B cell (primary cell): ENCODE measurements around the gene SALL4. TPM values are rescaled to one million over a fixed set of nuclear protein-coding genes. Genes with fewer than 3 reads are reported as not detected.

Experiments
- ATAC-seq: fragments of 200-7000 bp; cut with Tn5 transposase; one replicate; pipeline ENCODE4 v1.10.0; 2021; ENCODE audit warnings: low read depth, mild to moderate bottlenecking, moderate number of reproducible peaks, moderate library complexity
- CTCF ChIA-PET: fragments of 350-600 bp; sonication (Branson Sonifier 250); formaldehyde crosslinking; loops from one replicate; lab custom pipeline; 2021; ENCODE audit warnings: antibody characterized with exemption, inconsistent platforms; lab: Charles Lee
- POLR2A ChIA-PET: fragments of 350-600 bp; sonication (Branson Sonifier 250); formaldehyde crosslinking; loops from one replicate; lab custom pipeline; 2021; ENCODE audit warnings: antibody characterized with exemption; lab: Charles Lee
- DNase-seq: peaks from one replicate; pipeline ENCODE4 v3.0.0; 2013
- H2AFZ ChIP-seq: 2 replicates; pipeline ENCODE4 v1.6.1; 2012; ENCODE audit warnings: mild to moderate bottlenecking, low read depth, low read length; ENCODE audit not compliant: insufficient read depth, poor library complexity, severe bottlenecking
- H3K27ac ChIP-seq, 2 donors: 1 replicate in 1 of 2; 2 replicates in 1 of 2; pipeline ENCODE4 v1.5.1; 2012 to 2013; ENCODE audit warnings: low read length in 2 of 2, mild to moderate bottlenecking in 2 of 2, moderate library complexity in 1 of 2
- H3K27me3 ChIP-seq, 4 experiments: fragments of 200-600 bp in 1 of 4; sonication (generic) in 1 of 4; replicated peaks in 1 of 4; 1 replicate in 2 of 4; 2 replicates in 2 of 4; pipeline versions ENCODE4 v1.6.1 to v1.7.0; 2013 to 2016; ENCODE audit warnings: low read length in 3 of 4, mild to moderate bottlenecking in 2 of 4, mixed read lengths in 1 of 4, moderate library complexity in 1 of 4; ENCODE audit not compliant: insufficient read depth in 4 of 4, control insufficient read depth in 3 of 4; ENCODE audit errors: control extremely low read depth in 1 of 4
- H3K36me3 ChIP-seq, 2 experiments: replicated peaks in 1 of 2; 1 replicate in 1 of 2; 2 replicates in 1 of 2; pipeline versions ENCODE4 v1.6.1 to v1.7.1; 2013; ENCODE audit warnings: low read length in 1 of 2; ENCODE audit not compliant: insufficient read depth in 2 of 2, control insufficient read depth in 1 of 2; ENCODE audit errors: control extremely low read depth in 1 of 2, extremely low read depth in 1 of 2
- H3K4me1 ChIP-seq, 2 donors: fragments of 200-600 bp in 1 of 2; sonication (generic) in 1 of 2; 1 replicate in 1 of 2; 2 replicates in 1 of 2; pipeline versions ENCODE4 v1.5.1 to v1.6.1; 2013 to 2017; ENCODE audit warnings: low read length in 2 of 2; ENCODE audit not compliant: control insufficient read depth in 2 of 2, insufficient read depth in 2 of 2
- H3K4me2 ChIP-seq: replicated peaks from 2 replicates; pipeline ENCODE3; 2012; ENCODE audit warnings: mild to moderate bottlenecking, low read depth, low read length; ENCODE audit not compliant: poor library complexity, severe bottlenecking
- H3K4me3 ChIP-seq, 5 experiments: fragments of 200-600 bp in 1 of 5; sonication (generic) in 1 of 5; 1 replicate in 3 of 5; 2 replicates in 2 of 5; pipeline versions ENCODE4 v1.5.1 to v1.7.0; 2011 to 2016; ENCODE audit warnings: low read length in 4 of 5, mild to moderate bottlenecking in 4 of 5, low read depth in 2 of 5, control low read depth in 1 of 5, moderate library complexity in 1 of 5; ENCODE audit not compliant: insufficient read depth in 1 of 5; ENCODE audit errors: control extremely low read depth in 1 of 5, extremely low read depth in 1 of 5
- H3K79me2 ChIP-seq: fragments of 200-600 bp; sonication (generic); one replicate; pipeline ENCODE4 v1.6.0; 2016; ENCODE audit warnings: low read length; ENCODE audit not compliant: control insufficient read depth, insufficient read depth
- H3K9ac ChIP-seq: fragments of 200-600 bp; sonication (generic); 2 replicates; pipeline ENCODE4 v1.6.1; 2017; ENCODE audit warnings: mild to moderate bottlenecking, low read length, moderate library complexity
- H3K9me3 ChIP-seq, 3 donors: one replicate each; pipeline versions ENCODE4 v1.6.1 to v1.7.1; 2013; ENCODE audit warnings: low read length in 2 of 3; ENCODE audit not compliant: control insufficient read depth in 2 of 3, insufficient read depth in 1 of 3; ENCODE audit errors: control extremely low read depth in 1 of 3
- H4K20me1 ChIP-seq: 2 replicates; pipeline ENCODE4 v1.6.0; 2012; ENCODE audit warnings: mild to moderate bottlenecking, low read length; ENCODE audit not compliant: insufficient read depth, control insufficient read depth, poor library complexity, severe bottlenecking
- H3K27ac Mint-ChIP-seq: one replicate; pipeline ENCODE4 v1.8.0; 2021; ENCODE audit warnings: mixed read lengths
- H3K27me3 Mint-ChIP-seq: one replicate; pipeline ENCODE4 v1.8.0; 2021; ENCODE audit warnings: mixed read lengths
- H3K4me1 Mint-ChIP-seq: one replicate; pipeline ENCODE4 v1.8.0; 2021; ENCODE audit warnings: mixed read lengths
- H3K4me3 Mint-ChIP-seq: one replicate; pipeline ENCODE4 v1.8.0; 2021; ENCODE audit warnings: mixed read lengths
- H3K9me3 Mint-ChIP-seq: one replicate; pipeline ENCODE4 v1.8.0; 2022; ENCODE audit warnings: mixed read lengths; ENCODE audit not compliant: insufficient read depth
- EZH2 ChIP-seq: IDR thresholded peaks from 2 replicates; pipeline ENCODE4 v1.6.1; 2012; ENCODE audit warnings: borderline replicate concordance, low read depth, mild to moderate bottlenecking, moderate library complexity, low read length; ENCODE audit not compliant: insufficient read depth, poor library complexity, severe bottlenecking
- WGBS: methylation state at CpG from one replicate; pipeline ENCODE4 v1.1.5; 2013; ENCODE audit warnings: missing lambda C conversion rate; ENCODE audit not compliant: insufficient coverage; 5-methylcytosine and 5-hydroxymethylcytosine counted together
- intact Hi-C: fragments of 100-400 bp; cut with micrococcal nuclease; formaldehyde crosslinking; loops from one replicate; pipeline ENCODE4 v1.10.0; 2022
- polyA plus RNA-seq: library from polyadenylated mRNA; depleted of rRNA; stranded (reverse); fragments of >200 nt; gene quantifications from 2 replicates; pipeline ENCODE4 v1.2.3, GENCODE V29; 2012
- total RNA-seq, 2 donors: library from RNA; stranded (reverse); fragments of 120-200 nt in 1 of 2; gene quantifications; 1 replicate in 1 of 2; 2 replicates in 1 of 2; pipeline versions ENCODE4 v1.2.3 to v1.2.4, GENCODE V29; 2013 to 2022
- TF ChIP-seq, protein P1 (sequence below): fragments of 200-600 bp; IDR thresholded peaks from one replicate; pipeline ENCODE4 v1.8.0; 2022; ENCODE audit warnings: antibody characterized with exemption, mild to moderate bottlenecking

The SALL4 gene
- total and polyA plus RNA-seq, 2 donors (not counting 1 experiment from before 2014, with no cell fraction given) = 0.21 TPM; not detected in 1

- Mint-ChIP-seq H3K27ac (no peak overlapping the region), H3K4me3 (no peak overlapping the region), H3K9me3 (no peaks in the 10 kb centered on the region), H3K27me3 (peaks cover 8% of the 10 kb centered on the region), H3K4me1 (no peaks in the 10 kb centered on the region)
- no peaks in the 10 kb centered on the region for H3K4me1 ChIP-seq
- H3K27ac ChIP-seq = no peak overlapping the region
- H3K4me2 ChIP-seq = no peak overlapping the region
- no peak overlapping the region for H2AFZ ChIP-seq
- H3K4me3 ChIP-seq = no peak overlapping the region
- H3K9ac ChIP-seq = no peak overlapping the region
- DNase-seq (no peak), ATAC-seq (no peak)
- H3K79me2 ChIP-seq = no peaks in the 10 kb centered on the region
- no peaks in the 10 kb centered on the region for H3K36me3 ChIP-seq
- ChIA-PET POLR2A (no interaction called here), CTCF (no interaction called here)
- TF ChIP-seq EZH2 = no peak
- TF ChIP-seq, protein P1, sequence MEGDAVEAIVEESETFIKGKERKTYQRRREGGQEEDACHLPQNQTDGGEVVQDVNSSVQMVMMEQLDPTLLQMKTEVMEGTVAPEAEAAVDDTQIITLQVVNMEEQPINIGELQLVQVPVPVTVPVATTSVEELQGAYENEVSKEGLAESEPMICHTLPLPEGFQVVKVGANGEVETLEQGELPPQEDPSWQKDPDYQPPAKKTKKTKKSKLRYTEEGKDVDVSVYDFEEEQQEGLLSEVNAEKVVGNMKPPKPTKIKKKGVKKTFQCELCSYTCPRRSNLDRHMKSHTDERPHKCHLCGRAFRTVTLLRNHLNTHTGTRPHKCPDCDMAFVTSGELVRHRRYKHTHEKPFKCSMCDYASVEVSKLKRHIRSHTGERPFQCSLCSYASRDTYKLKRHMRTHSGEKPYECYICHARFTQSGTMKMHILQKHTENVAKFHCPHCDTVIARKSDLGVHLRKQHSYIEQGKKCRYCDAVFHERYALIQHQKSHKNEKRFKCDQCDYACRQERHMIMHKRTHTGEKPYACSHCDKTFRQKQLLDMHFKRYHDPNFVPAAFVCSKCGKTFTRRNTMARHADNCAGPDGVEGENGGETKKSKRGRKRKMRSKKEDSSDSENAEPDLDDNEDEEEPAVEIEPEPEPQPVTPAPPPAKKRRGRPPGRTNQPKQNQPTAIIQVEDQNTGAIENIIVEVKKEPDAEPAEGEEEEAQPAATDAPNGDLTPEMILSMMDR = no peak
- H4K20me1 ChIP-seq = no peaks in the 10 kb centered on the region
- no peaks in the 10 kb centered on the region for H3K9me3 ChIP-seq
- 91% methylated on average over 17 of the region's 17 CpGs for WGBS
- intact Hi-C loops = no loop called here
- H3K27me3 ChIP-seq = no peaks in the 10 kb centered on the region
Observed at GRCh38 chr20:51790256-51790655, 12.1 kb downstream of the SALL4 start.

DNA sequence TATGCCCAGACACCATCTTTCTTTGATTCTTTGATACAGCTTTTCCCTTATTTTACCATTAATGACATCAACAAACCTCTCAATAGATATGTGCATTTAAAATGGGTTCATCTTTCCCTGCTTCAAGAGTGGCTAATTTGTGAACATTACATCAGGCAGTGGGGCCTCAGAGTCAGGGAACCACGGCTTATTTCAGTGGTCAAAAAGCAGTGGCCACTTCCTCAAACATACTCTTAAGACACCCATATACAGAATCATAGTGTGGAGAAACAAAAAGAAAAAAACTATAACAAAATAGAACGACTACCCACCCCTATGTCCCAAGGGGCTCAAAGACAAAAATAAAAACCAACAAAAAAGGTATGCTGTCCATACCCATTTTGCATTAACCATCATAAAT lies 12.9 kb downstream of the SALL4 start:
- Histone ChIP-seq H3K4me1 (no peaks in the 10 kb centered on the region), H3K9ac (no peak overlapping the region), H3K79me2 (no peaks in the 10 kb centered on the region), H3K4me3 (no peak overlapping the region), H3K27ac (no peak overlapping the region), H3K36me3 (no peaks in the 10 kb centered on the region), H3K27me3 (no peaks in the 10 kb centered on the region), H3K4me2 (no peak overlapping the region), H3K9me3 (no peaks in the 10 kb centered on the region), H2AFZ (no peak overlapping the region), H4K20me1 (no peaks in the 10 kb centered on the region)
- no peaks in the 10 kb centered on the region for H3K9me3 Mint-ChIP-seq
- ATAC-seq (no peak), DNase-seq (no peak)
- ChIA-PET POLR2A (no interaction called here), CTCF (interaction anchor here (0.6 kb wide), 1 partner anchor 116 kb away, joined by 3 read pairs; no protein-coding TSS in a partner anchor)
- intact Hi-C loops = no loop called here
- no peak overlapping the region for H3K4me3 Mint-ChIP-seq
- TF ChIP-seq EZH2 = no peak
- TF ChIP-seq, protein P1 = no peak
- peaks cover 8% of the 10 kb centered on the region for H3K27me3 Mint-ChIP-seq
- no peak overlapping the region for H3K27ac Mint-ChIP-seq
- WGBS = no CpG with 5 or more reads among the region's 2 CpGs
- H3K4me1 Mint-ChIP-seq = no peaks in the 10 kb centered on the region
